HG03135 (cell line): ENCODE measurements around the gene FBXW8.

ENCODE experiments used
- ATAC-seq: cut with Tn5 transposase; IDR thresholded peaks from one replicate; pipeline ENCODE4 v1.9.1; 2021; ENCODE audit warnings: mild to moderate bottlenecking, moderate library complexity; ENCODE audit not compliant: unreplicated experiment

The FBXW8 gene

DNA sequence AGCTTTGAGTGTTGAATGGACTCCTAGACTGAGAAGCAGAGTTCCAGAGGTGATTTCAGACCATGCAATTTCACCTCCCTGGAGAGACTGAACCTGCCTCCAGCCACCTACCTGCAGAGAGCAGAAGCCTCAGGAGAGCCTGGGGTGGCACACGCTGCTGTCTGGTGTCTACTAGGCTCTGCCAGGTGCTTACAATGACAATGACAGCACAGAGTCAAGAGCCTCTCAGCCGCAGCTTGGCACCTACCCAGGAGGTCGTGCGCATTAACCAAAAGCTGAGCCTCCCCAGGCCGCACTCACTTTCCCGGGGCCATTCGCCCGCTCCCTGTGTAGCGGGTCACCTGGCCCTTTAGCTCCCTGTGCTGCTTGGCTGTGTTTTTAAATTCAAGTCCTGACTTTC, 125.3 kb downstream of the FBXW8 start:
- ATAC-seq, result no peak

- no peak for ATAC-seq
Measured at GRCh38 chr12:117036547-117036946, 125.8 kb downstream of the FBXW8 start.

DNA sequence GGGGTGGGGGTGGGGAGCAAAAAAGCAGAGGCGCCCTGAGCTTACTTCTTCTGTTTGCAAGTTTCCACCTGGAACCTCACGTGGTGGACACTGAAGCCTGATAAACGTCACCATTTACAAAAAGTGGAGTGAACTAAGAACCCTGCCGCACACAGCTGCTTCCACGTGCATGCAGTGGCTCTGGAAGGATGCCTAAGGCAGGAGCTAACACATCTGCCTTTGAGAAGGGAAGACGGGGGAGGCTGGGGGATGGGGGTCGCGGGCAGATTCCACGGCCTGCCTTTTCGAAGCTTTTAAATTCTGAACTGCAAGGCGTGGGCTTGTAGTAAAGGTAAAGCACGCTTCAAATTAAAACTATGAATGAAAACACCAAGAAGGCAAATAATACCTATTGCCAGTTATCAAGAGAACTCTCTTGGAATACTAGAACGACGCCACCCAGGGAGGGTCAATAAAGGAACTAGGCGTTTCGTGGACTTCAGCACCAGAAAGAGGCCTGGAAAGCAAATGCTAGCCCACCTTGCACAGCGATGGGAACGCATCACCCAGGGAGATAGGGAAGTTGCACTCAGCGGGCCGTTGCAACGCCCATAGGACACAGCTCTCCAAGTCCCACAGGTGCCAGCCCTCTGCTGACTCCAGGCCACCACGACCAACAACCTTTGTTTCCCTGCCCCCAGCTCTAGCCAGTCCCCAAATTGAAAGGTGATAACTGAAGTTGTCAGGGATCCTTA, 126.7 kb downstream of the FBXW8 start:
- no peak for ATAC-seq

GRCh38 chr12:117038023-117038680, 127.4 kb downstream of the FBXW8 start:
- ATAC-seq, result no peak

DNA sequence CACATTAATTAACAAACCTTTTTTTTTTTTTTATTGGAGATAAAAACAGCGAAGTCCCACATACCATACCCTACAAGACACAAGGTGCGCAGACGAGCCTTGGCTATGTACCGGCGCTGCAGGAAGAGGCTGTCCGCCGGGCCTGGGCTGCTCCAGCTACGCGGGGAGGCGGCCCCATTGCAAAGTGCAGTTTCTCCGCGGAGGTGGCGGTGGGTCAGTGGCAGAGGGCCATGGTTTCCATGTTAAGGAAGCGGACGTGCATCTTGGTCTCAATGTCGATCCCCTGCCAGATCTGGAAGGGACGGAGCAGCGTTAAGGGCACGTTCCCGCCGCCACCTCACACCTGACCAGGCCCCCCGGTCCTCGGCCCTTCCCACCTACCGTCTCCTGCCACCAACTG, 128.2 kb downstream of the FBXW8 start:
- no peak for ATAC-seq

GRCh38 chr12:117039891-117040309, 129.2 kb downstream of the FBXW8 start:
- ATAC-seq, result no peak

- ATAC-seq, result no peak
Measured at GRCh38 chr12:117040496-117040895, 129.7 kb downstream of the FBXW8 start.

DNA sequence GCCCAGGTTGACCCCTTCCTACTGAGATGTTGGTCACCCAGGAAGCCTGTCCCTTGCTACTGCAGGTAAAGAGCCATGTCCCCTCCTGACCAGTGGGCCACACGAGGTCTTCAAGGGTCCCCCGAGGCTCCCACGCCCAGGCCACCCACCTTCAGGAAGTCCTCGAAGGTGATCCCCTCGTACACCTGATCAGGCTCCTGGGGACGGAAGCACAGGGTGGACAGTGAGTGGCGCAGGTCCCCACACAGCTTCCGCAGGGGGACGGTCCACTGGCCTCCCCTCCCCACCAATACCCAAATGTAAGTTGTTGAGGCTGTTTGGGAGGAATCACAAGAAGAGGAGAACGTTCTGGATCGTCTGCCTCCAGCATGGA, 131.0 kb downstream of the FBXW8 start:
- no peak for ATAC-seq

GRCh38 chr12:117042171-117042842, 131.6 kb downstream of the FBXW8 start:
- no peak for ATAC-seq

DNA sequence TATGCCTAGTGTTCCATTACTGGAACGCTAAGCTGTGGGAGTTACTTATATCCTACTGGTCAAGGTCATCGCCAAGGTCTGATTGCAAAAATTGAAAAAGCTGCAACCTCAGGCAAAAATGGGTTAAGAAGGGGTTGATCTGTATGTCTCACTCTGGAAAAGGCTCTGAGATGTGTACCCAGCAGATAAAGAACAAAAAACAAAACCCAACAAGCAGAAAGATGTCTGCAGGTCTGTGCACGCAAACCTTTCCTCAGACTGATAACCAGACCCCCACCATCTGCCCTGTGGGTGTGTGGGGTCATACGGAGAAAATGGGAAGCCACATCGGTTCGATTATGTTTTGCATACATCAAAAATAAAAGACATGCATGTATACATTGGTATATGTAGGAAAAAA, 132.1 kb downstream of the FBXW8 start:
- no peak for ATAC-seq

DNA sequence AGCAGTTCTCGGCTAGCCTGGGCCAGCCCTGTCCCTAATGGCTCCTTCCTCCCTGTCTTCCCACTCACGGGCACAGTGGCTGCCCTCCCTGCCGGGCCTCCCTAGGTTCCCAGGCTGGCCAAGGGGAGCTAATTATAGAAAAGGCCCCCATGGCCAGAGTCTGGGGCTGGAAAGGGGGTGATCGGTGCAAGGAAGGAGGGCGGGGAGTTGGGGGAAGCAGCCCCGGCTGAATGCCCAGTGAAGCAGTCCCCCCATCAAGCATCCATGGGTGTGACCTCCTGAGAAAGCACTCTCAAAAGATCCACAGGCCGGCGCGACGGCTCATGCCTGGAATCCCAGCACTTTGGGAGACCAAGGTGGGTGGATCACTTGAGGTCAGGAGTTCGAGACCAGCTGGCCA, 133.6 kb downstream of the FBXW8 start:
- ATAC-seq, result no peak

DNA sequence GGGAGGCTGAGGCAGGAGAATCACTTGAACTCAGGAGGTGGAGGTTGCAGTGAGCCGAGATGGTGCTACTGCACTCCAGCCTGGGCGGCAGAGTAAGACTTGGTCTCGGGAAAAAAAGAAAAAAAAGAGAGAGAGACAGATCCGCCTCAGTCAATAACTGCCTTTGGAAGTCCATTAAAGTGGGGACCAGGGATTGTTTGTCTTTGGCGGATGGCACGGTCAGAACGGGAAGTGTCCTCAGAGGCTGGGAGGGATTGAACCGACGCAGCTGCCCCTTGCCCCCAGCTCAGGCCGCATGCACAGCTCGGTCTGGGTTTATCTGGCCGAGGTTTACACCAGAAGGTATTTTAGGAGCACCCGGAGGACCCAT, 134.0 kb downstream of the FBXW8 start:
- no peak for ATAC-seq

DNA sequence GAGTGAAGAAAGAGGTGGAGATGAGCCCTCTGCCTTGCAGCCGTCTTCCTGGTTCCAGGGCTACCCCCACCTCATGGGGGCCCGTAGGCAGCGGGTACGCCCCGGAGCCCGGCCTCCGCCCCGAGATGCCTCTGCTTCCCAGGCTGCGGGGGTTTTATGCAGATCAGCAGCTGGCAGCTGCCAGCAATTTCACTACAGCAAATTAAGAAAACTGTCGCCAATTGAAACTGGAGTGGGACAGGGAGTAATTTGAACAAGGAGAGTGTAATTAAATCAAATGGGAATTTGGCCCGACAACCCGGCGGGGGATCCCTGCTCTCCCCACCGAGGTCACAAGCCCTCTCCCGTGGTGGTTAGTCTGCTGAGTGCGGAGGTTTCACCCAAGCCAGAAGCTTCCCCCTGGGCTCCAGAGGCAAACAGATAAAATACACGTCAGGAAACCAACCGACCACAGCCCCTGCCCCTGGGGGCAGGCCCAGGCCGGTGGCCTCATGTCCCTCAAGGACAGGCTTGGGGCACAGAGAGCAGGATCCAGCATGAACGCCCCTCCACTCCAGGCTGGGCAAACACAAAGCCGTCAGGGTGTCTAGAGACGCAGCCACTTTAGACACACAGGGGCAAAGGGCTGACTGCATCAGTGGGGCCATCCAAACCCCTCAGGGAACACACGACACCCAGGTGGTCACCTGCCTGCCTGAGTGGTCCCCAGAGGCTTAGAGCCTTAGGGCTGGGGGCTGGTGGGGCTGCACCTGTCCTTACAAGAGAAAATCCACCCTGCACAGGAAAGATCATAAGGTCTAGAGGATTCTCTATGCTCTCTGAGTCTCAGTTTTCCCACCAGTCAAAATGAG, 134.6 kb downstream of the FBXW8 start:
- ATAC-seq, result no peak

GRCh38 chr12:117046011-117046369, 135.2 kb downstream of the FBXW8 start:
- no peak for ATAC-seq

DNA sequence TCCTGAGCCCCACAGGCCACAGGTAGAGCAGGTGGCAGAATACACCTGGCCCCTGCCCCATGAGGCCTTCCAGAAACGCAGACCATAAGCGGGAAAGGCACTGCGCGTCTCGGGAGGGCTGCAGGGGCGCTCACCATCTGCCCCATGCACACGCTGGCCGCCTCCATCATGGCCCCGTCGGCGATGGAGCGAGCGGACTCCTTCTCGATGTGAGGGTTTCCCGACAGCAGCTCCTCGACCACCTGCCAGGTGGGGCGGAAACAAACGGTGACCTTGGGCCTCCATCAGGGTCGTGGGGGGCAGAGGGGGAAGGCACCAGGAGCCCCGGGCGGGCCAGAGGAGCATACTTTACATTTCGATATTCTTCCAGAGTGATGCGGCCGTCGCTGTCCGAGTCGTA, 135.7 kb downstream of the FBXW8 start:
- no peak for ATAC-seq

GRCh38 chr12:117046861-117047530, 136.2 kb downstream of the FBXW8 start:
- ATAC-seq, result no peak

DNA sequence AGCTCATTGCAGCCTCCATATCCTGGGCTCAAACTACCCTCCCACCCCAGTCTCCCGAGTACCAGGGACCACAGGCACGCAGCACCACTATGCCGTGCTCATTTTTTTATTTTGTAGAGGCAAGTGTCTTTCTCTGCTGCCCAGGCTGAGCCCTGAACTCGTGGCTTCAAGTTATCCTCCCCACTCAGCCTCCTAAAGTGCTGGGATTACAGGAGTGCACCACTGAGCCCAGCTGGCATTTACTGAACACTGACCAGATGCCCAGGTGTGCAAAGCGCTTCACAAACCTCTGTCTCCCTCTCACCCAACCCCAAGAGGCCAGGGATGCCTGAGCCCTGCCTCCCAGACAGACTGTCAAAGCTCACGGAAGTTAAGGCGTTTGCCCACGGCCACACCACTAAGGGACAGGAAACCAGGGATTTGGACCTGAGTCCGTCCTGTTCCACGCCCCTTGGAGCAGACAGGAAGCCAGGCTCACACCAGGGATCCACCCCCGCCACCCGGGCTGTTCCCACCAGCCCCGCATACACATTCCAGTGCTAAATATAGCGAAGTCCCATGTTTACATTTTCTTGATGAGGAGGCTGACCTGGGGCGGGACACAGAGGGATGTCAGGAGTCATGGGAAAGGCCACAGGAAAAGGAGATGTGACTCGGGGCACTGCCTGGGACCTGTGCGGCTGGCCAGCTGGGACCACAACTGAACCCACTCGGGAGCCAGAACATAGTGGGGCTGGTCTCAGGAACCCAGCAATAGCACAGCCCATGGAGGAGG, 137.2 kb downstream of the FBXW8 start:
- no peak for ATAC-seq

DNA sequence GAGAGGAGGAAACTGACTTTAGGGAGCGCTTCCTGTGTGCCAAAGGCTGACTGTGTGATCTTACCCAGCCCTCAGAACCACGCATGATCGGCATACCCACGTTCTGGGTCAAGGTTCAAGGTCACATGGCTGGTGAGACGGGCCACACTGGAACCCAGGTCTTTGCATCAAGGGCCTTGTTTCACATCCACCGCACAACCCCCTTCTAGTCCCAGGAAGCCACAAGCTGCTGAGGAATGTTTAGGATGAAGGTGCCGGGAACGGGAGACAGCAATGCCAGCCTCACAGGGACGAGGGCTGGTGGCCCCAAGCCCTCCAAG, 137.8 kb downstream of the FBXW8 start:
- no peak for ATAC-seq

DNA sequence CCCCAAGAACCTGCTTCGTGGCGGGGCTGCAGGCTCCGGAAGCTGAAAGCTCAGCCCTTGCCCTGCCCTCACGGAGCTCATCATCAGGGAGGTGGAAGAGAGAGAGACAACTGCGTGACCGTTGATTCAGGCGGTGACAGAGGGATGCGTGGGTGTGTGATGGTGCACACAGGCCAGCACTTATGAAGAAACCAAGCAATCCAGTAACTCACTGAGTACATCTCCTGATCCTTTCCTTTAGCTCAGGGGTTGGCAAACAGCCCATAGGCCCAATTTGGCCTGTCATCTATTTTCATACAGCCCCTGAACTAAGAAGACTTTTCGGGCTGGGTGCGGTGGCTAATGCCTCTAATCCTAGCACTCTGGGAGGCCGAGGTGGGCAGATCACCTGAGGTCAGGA, 138.5 kb downstream of the FBXW8 start:
- ATAC-seq, result no peak

GRCh38 chr12:117050060-117050459, 139.3 kb downstream of the FBXW8 start:
- ATAC-seq, result no peak
